SJSA1 (cell line): ENCODE measurements around the gene ZNF792. TPM values are rescaled to one million over a fixed set of nuclear protein-coding genes. Genes with fewer than 3 reads are reported as not detected.
"Not testable (repeated sequence)": the region's sequence is repeated elsewhere in the genome, so short reads cannot be mapped to it uniquely, and the experiment has no call there.

Experiments
- DNase-seq, 2 experiments: peaks; one replicate each; pipeline ENCODE4 v3.0.0-alpha.2; 2015 to 2020; ENCODE audit warnings: low spot score in 2 of 2, low read depth in 1 of 2
- H3K27ac ChIP-seq: fragments of 250-450 bp; sonication (Bioruptor Pico); 2 replicates; pipeline ENCODE4 v1.5.1; 2020; ENCODE audit warnings: mild to moderate bottlenecking, moderate library complexity
- H3K27me3 ChIP-seq: fragments of 250-450 bp; sonication (Bioruptor Pico); replicated peaks from 2 replicates; pipeline ENCODE4 v1.5.1; 2020; ENCODE audit warnings: mild to moderate bottlenecking, moderate library complexity
- H3K36me3 ChIP-seq: fragments of 250-450 bp; sonication (Bioruptor Pico); 2 replicates; pipeline ENCODE4 v1.5.1; 2020; ENCODE audit warnings: mild to moderate bottlenecking
- H3K4me1 ChIP-seq: fragments of 250-450 bp; sonication (Bioruptor Pico); replicated peaks from 2 replicates; pipeline ENCODE4 v1.6.1; 2021; ENCODE audit warnings: mild to moderate bottlenecking
- H3K4me3 ChIP-seq: fragments of 250-450 bp; sonication (Bioruptor Pico); 2 replicates; pipeline ENCODE4 v1.5.1; 2020; ENCODE audit warnings: mild to moderate bottlenecking
- H3K9me3 ChIP-seq: fragments of 250-450 bp; sonication (Bioruptor Pico); replicated peaks from 2 replicates; pipeline ENCODE4 v1.5.1; 2020; ENCODE audit warnings: mild to moderate bottlenecking
- total RNA-seq: library from RNA; depleted of rRNA; stranded (reverse); fragments of >200 nt; shearing (Covaris generic); gene quantifications from 2 replicates; pipeline ENCODE4 v1.2.3, GENCODE V29; 2014

Gene ZNF792
- total RNA-seq, 1 experiment from 2014 or later = 4.8 TPM

DNA sequence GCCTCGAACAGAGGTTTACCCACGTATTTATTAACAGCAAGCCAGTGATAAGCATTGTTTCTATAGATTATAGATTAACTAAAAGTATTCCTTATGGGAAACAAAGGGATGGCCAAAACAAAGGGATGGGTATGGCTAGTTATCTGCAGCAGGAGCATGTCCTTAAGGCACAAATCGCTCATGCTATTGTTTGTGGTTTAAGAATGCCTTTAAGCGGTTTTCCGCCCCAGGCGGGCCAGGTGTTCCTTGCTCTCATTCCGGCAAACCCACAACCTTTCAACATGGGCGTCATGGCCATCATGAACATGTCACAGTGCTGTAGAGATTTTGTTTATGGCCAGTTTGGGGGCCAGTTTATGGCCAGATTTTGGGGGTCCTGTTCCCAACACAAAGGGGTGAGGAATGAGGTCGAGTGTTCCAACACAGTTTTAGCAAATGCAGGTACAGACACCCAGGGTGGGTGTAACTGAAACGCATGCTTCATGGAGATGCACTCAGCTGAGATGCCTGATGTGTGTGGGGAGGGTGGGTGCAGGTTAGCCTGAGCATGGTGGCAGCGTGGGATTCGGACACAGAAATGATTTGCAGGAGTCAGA is 6.3 kb upstream of the ZNF792 start:
- not testable (repeated sequence) for H3K4me1 ChIP-seq, H3K36me3 ChIP-seq, H3K4me3 ChIP-seq, H3K27ac ChIP-seq, H3K9me3 ChIP-seq, DNase-seq, H3K27me3 ChIP-seq

DNA sequence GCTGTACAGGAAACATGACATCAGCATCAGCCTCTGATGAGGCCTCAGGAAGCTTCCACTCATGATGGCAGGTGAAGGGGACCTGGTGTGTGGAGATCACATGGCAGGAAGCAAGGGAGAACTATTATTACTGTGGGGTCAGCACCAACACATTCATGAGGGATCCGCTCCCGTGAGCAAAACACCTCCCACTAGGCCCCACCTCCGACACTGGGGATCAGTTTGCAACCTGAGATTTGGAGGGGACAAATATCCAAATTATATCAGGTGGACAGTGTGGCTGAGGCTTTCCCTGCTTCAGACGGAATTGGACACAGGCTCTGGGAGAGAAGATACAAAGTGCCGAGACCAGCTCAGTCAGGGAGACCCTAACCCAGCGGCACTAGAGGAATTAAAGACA is 5.7 kb upstream of the ZNF792 start:
- no peaks in the 10 kb centered on the region for H3K36me3 ChIP-seq
- no peak overlapping the region for H3K27ac ChIP-seq
- DNase-seq = no peak
- no peaks in the 10 kb centered on the region for H3K27me3 ChIP-seq
- no peak overlapping the region for H3K4me3 ChIP-seq
- H3K9me3 ChIP-seq = peaks cover 5% of the 10 kb centered on the region; the same call in 1 of the 2 replicates
- H3K4me1 ChIP-seq = no peaks in the 10 kb centered on the region

DNA sequence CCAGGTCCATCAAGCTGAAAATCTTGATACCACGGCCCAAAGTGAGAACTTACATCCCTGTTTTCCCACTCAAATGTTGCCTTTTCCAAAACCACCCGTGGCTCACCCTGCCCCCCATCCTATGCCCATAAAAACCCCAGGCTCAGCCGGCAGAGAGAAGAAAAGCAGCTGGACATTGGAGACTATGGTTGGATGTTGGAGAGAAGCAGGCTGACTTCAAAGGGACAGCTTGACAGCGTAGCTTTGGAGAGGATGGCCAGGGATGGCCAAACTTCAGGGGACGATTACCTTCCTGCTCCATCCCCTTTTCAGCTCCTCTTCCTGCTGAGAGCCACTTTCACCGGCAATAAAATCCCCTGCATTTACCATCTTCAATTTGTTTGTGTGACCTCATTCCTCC is 3.5 kb upstream of the ZNF792 start:
- H3K4me1 ChIP-seq = peaks cover 11% of the 10 kb centered on the region
- H3K36me3 ChIP-seq = no peaks in the 10 kb centered on the region
- no peak overlapping the region for H3K4me3 ChIP-seq
- no peak overlapping the region for H3K27ac ChIP-seq
- no peak for DNase-seq
- no peaks in the 10 kb centered on the region for H3K27me3 ChIP-seq
- peaks cover 5% of the 10 kb centered on the region; the same call in 1 of the 2 replicates for H3K9me3 ChIP-seq

- H3K36me3 ChIP-seq, H3K4me3 ChIP-seq, H3K27ac ChIP-seq, DNase-seq, H3K9me3 ChIP-seq, H3K27me3 ChIP-seq: not testable (repeated sequence)
- H3K4me1 ChIP-seq = peaks cover 31% of the 10 kb centered on the region
Measured at GRCh38 chr19:34965505-34965904, 1.5 kb upstream of the ZNF792 start.

- H3K4me1 ChIP-seq = peaks cover 40% of the 10 kb centered on the region
- no peak overlapping the region for H3K4me3 ChIP-seq
- H3K36me3 ChIP-seq = peaks cover 6% of the 10 kb centered on the region
- H3K27me3 ChIP-seq = no peaks in the 10 kb centered on the region
- H3K27ac ChIP-seq = no peak overlapping the region
- no peak for DNase-seq
- H3K9me3 ChIP-seq = peaks cover 3% of the 10 kb centered on the region; the same call in 1 of the 2 replicates
Measured at GRCh38 chr19:34964598-34964997, 569 bp upstream of the ZNF792 start.

DNA sequence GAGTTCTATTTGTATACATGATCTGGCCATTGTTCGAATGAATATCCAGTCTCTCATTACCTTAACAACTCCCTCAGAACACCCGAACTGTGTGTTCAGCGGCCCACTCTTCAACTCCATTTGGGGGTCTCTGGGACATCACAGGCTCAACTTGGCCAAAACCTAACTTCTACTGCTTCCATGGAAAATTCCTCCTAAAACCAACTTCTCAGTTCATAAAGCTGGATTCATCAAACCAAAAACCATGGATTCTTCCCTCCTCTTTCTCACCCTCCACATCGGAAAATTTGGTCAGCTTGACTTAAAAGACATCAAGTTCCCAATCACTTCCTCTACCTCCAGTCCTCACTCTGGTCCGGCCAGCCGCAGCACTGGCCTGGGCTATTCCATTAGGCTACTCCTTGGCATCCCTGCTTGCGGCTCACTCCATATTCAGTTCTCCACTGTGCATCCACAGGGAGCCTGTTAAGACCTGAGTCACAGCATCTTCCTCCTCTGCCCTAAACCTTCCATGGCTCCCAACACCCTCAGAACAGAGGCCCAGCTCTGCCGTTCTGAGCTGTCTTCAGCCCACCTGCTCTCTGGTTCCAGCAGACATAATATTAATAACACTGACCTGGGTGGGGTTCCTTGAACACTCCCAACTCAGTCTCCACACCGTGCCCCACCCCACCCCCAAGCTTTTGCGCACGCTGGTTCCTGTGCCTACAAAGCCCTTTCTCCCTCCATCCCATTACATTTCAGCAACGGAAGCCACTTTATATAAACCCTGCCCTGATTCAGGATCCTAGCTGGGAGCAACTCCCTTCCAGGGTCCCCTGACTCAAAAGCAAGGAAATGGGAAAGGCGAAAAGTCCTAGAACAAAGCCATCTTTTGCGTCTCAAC is 1.1 kb downstream of the ZNF792 start:
- Histone ChIP-seq H3K9me3 (peaks cover 16% of the 10 kb centered on the region), H3K36me3 (peaks cover 22% of the 10 kb centered on the region), H3K27me3 (no peaks in the 10 kb centered on the region), H3K4me3 (peak overlapping the region; percentile 73), H3K27ac (no peak overlapping the region), H3K4me1 (peaks cover 44% of the 10 kb centered on the region)
- DNase-seq = peak in 1 of 2 experiments; percentile 6

DNA sequence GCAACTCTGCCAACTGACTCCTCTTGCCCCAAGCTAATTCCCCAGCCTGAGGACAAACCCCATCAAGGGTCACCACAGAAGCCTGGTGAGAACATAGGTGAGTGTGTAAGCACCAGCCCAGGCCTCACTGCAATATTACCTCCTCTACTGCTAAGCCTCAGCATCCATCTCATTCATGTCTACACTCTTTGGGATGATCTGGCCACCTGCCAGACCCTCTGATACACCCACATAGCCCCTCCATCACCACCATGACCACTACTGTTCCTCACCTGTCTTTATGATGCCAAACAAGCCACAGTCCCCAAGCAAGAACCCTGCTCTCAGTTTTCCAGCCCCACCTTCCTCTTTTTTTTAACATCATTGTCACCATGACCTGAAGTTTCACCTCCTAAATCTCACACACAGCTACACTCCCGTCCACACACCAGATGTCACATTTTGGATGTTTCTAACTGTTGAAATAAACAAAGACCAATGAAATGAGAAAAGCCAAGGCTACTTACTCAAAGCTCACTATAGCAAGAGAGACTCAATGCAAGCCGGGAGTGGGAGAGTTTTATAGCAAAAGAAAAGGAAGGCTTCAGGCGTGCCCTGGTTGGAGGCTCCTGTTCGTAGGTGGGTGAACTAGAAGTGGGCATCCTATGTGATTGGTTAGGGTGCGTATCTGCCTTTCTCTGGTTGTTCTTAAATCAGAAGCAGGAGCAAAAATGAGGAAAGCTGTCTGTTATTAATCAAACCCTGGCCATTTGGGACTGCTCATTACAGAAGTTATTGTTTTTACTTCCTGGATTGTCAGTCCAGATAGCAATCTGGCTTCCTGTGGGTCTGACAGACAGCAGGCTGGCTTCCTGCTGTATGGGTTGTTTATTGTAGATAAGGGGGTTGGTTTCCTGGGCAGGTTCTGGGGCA is 2.0 kb downstream of the ZNF792 start:
- no peaks in the 10 kb centered on the region for H3K27me3 ChIP-seq
- H3K36me3 ChIP-seq = peaks cover 31% of the 10 kb centered on the region
- peaks cover 25% of the 10 kb centered on the region for H3K9me3 ChIP-seq
- peak overlapping the region; percentile 73; the same call in 1 of the 2 replicates for H3K4me3 ChIP-seq
- no peak for DNase-seq
- H3K27ac ChIP-seq = no peak overlapping the region
- peaks cover 44% of the 10 kb centered on the region for H3K4me1 ChIP-seq

- Histone ChIP-seq H3K27ac (no peak overlapping the region), H3K4me1 (peaks cover 44% of the 10 kb centered on the region), H3K4me3 (no peak overlapping the region), H3K9me3 (peaks cover 33% of the 10 kb centered on the region), H3K27me3 (no peaks in the 10 kb centered on the region), H3K36me3 (peaks cover 40% of the 10 kb centered on the region)
- no peak for DNase-seq
Measured at GRCh38 chr19:34960940-34961679, 2.9 kb downstream of the ZNF792 start.

GRCh38 chr19:34960103-34960805 is 3.8 kb downstream of the ZNF792 start:
- peak; percentile 60 to 76 for DNase-seq
- Histone ChIP-seq H3K9me3 (peaks cover 38% of the 10 kb centered on the region), H3K36me3 (peaks cover 49% of the 10 kb centered on the region), H3K4me3 (no peak overlapping the region), H3K27me3 (no peaks in the 10 kb centered on the region), H3K4me1 (peaks cover 44% of the 10 kb centered on the region), H3K27ac (no peak overlapping the region; the same call in 1 of the 2 replicates)

DNA sequence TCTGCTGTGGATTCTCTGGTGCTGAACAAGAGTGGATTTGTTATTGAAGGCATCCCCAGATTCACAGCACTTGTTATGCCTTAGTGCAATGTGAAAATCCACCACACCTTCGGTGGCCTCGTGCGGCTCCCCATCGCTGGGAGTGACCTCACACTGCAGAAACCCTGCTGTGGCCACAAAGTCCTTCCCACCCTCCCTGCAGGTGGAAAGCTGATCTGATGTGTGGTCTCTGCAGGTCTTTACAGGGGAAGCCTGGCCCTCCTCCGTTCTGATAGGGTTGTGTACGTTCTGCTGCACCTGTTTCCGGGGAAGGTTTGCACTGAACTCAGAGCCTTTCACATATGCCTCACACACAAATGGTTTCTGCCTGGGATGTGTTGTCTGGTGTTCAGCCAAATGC is 5.0 kb downstream of the ZNF792 start:
- no peak overlapping the region for H3K4me3 ChIP-seq
- H3K36me3 ChIP-seq = peaks cover 49% of the 10 kb centered on the region
- H3K27me3 ChIP-seq = no peaks in the 10 kb centered on the region
- H3K4me1 ChIP-seq = peaks cover 44% of the 10 kb centered on the region
- H3K27ac ChIP-seq = no peak overlapping the region
- H3K9me3 ChIP-seq = peaks cover 39% of the 10 kb centered on the region
- no peak for DNase-seq

DNA sequence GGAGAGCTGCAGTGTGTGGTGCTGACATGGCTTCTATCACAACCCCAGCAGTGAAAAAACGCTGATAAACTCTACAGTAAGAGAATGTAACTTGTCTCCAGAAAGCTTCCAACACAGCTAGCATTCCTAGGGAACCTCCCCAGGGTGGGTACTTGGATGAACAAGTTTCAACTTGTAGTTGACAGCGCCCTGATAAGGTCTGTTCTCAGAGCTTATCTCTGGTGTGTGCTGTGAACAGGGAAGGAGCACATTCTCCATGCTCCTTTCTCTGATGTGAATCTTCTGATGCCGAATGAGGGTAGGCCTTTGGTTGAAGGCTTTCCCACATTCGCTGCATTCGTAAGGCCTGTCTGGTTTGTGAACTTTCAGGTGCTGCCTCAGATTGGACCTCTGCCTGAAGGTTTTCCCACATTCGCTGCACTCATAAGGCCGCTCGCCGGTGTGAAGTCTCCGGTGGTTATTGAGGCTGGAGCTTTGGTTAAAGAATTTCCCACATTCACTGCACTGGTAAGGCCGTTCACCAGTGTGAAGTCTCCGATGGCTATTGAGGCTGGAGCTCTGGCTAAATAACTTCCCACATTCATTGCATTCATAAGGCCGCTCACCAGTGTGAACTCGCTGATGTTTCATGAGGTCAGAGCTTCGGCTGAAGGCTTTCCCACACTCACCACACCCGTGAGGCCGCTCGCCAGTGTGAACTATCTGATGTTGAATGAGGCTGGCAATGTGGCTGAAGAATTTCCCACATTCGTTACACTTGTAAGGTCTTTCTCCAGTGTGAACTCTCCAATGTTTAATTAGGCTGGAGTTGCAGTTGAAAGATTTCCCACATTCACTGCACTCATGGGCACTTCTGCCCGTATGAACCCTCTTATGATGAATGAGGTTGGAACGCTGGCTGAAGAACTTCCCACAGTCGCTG is 5.9 kb downstream of the ZNF792 start:
- H3K4me3 ChIP-seq = no peak overlapping the region
- H3K27me3 ChIP-seq = no peaks in the 10 kb centered on the region
- H3K36me3 ChIP-seq = peaks cover 53% of the 10 kb centered on the region
- no peak for DNase-seq
- peaks cover 38% of the 10 kb centered on the region for H3K4me1 ChIP-seq
- no peak overlapping the region for H3K27ac ChIP-seq
- H3K9me3 ChIP-seq = peaks cover 40% of the 10 kb centered on the region

- Histone ChIP-seq H3K4me3 (no peak overlapping the region), H3K36me3 (peaks cover 32% of the 10 kb centered on the region), H3K27ac (no peak overlapping the region), H3K4me1 (no peaks in the 10 kb centered on the region), H3K9me3 (peaks cover 26% of the 10 kb centered on the region), H3K27me3 (no peaks in the 10 kb centered on the region)
- DNase-seq = no peak
Measured at GRCh38 chr19:34953092-34953491, 10.9 kb downstream of the ZNF792 start.
